ENCODE data around the gene SLC22A5.

- TF ChIP-seq EZH2 (IDR thresholded peaks at IDR 0.05; ENCODE audit: borderline replicate concordance, low read length) (no peak), CTCF (IDR thresholded peaks at IDR 0.05; ENCODE audit: low read length) (no peak)
These were observed 14.9 kb upstream of the SLC22A5 start for GRCh38 chr5:132354381-132355139.

Data from OCI-LY1 (cell line).